Inflammatory macrophage treated with lipopolysaccharide for 1 hour (primary cell): ENCODE measurements around the gene PACRG.

Experiments used
- DNase-seq, 2 donors: peaks; one replicate each; pipeline ENCODE4 v3.0.0-alpha.2; 2020 to 2022

PACRG gene

DNA sequence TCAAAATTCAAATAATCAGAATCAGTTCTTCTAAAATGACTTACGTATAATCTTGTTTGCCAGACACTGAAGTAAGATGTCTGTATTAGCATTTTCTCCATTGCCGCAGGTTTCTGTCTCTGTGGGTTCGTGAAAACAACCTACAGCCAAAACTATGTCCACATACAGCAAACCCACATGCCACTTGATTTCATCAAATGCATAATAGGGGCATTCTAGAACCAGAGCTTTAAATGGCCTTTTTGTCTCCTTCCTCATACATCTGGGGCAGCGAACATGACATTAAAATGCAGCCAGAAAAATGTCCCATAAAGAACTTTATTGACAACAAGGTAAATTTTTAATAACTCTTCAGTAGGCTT, 596.5 kb downstream of the PACRG start:
- no peak for DNase-seq

DNA sequence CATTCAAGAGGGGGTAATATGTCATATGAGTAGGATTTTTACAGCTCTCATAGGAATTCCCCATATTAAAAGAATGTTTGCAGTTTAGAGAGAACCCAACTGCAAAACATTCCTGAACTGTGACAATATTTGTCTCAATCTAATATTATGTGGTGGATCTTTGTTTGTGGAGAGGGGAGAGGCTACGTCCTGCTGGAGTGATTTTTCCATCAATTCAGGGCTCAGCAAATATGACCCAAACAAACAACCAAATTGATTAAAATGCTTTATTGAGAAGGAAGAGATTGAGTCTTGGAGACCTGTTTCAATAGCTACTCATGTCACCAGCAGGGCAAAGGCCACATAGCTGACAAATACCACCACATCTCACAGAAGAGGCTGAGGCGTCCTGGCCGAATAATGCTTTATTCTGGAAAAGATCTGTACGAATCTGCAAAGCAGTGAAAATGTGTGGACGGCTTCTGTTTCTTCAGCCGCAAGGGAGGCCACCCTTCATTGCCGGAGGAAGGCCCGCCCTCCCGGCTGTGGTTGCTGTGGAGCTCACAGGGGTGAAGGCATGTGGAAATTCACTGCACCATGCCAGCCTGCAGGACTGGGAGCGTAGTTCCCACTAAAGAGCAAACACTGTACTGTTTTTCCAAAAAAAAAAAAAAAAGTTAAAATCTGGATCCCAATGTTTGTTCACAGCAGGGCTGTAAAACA, 597.1 kb downstream of the PACRG start:
- DNase-seq, result peak in 1 of 2 donors; percentile 18

DNA sequence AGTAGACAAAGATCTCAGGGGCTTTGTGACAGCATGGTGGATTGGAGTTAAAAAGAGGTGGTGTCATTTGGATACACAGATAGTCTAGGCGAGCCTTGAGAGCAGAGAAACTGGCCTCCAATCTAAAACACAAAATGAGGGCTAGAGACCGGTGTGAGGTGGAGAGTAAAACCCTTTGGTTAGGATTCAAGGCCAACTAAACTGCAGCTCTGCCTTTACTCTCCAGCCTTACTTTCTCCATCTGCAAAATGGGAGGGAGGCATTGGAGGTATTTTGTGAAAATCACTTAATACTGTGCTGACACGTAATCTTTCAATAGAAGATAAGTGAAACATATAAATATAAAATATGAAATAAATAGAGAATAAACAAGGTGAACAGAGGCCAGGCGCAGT, 597.6 kb downstream of the PACRG start:
- DNase-seq, result no peak

DNA sequence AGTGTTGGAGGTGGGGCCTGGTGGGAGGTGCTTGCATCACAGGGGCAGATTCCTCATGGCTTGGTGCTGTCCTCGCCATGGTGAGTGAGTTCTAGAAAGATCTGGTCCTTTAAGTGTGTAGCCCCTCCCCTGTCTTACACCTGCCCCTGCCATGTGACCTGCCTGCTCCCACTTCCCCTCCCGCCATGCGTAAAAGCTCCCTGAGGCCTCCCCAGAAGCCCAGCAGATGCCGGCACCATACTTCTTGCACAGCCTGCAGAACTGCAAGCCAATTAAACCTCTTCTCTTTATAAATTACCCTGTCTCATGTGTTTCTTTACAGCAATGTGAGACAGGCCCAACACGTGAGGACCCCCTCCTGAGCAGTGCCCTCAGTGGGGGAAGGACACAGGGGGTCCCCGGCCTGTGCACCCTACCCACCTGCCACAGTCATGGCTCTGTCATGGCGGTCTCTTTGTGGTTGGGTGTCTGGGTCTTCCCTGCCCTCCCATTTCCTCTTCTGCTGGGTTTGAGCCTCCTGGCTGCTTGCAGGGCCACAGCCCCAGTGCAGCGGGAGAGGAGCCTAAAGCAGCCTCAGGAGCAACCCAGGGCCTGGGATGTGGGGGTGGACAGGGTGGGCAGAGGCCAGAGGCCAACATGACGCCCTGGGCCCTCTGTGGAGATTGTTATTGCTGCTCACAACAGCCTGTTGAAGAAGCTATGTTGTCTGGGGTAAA, 599.5 kb downstream of the PACRG start:
- no peak for DNase-seq

DNA sequence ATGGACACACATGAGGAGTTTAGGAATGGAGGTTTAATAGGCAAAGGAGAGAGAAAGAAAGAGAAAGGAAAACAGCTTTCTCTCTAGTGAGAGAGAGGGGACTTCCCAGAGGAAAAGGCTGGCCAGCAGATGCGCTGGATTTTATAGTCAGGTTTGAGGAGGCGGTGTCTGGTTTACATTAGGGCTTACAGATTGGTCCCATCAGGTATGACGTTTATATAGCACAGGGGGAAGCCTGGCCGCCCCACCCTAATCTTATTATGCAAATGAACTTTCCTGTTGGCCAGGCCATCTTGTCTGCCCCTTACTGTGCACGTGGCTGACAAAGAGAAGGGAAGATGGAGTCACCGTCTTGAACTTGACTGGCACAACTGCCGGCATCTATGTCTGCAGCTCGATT, 600.1 kb downstream of the PACRG start:
- DNase-seq, result no peak

DNA sequence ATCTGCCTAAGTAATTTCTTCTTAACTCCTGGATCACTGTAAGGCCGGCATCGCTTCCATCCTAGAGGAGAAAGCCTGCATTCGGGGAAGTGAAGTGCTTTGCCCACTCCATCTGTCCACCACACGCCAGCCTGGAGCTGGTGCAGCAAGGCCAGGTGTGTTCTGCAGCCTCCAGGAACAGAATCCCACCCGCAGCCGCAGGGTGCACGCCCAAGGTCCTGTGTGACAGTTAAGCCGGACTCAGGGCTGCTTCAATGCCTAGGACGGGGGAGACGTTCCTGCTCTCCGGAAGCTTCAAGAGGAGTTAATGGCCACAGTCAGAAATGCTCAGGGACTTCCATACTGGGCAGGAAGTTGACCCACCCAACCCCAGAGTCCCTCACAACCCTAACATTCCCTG, 600.6 kb downstream of the PACRG start:
- DNase-seq, result no peak

DNA sequence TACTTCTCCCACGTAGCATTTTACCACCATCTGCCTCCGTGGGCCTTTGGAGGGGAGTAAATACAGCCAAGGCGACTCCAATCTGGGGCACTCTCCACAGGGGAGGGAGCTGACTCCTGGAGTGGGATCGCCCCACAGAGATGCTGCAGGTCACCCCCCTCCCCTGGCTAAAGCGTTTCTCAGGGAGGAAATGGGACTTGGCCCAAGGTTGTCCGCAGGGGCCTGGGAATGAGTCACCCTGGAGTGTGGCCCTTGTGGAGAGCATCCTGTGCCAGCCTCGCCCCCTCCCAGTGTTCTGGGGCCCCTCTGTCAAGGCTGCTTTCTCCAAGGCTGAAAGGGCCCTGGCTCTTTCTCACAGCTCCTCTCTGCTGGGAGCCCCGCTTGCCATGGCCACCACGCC, 602.2 kb downstream of the PACRG start:
- no peak for DNase-seq

DNA sequence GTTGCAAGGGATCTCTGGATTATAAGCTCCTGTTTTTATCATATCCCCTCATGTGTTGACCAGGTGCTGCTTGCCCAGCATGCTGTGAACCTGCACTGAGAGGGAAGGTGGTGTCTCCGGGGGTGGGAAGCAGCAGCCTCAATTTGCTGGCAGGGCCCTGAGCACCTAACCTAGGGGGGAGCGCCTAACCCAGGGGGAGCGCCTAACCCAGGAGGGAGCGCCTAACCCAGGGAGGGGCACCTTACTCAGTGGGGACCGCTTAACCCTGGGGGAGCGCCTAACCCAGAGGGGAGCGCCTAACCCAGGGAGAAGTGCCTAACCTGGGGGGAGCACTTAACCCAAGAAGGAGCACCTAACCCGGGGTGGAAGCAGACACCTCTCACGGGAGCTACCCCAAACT, 603.5 kb downstream of the PACRG start:
- DNase-seq, result no peak

DNA sequence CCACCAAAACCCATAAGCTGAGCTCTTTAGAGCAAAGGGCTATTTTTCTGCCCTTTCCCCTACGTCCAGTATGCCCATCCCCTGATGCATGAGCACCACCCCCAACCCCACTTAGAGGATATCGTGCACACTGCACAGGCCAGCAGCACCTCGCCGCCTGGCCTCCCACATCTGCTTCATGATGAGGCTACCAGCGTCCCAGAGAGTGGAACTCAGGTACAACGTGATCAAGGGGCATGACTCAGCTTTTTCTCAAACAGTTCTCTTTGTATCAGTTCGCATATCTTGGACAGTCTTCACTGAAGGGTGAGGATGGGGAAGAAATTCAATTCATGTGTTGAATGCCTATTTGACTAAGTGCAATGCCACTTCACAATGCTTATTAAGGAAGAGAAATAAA, 604.8 kb downstream of the PACRG start:
- no peak for DNase-seq

DNA sequence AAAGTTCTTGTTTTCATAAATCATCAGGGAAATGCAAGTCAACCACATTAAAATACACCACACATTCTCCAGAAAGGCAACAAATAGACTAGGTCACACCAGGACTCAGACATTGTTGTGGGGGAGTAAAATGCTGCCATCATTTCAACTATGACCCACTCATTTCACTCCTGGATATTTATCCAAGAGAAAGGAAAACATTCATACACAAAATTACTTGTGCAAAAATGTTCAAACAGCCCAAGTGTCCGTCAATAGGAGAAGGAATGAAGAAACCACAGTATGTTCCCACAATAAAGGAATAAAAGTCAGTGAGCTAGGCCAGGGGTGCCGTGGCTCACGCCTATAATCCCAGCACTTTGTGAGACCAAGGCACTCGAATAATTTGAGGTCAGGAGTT, 605.3 kb downstream of the PACRG start:
- no peak for DNase-seq

DNA sequence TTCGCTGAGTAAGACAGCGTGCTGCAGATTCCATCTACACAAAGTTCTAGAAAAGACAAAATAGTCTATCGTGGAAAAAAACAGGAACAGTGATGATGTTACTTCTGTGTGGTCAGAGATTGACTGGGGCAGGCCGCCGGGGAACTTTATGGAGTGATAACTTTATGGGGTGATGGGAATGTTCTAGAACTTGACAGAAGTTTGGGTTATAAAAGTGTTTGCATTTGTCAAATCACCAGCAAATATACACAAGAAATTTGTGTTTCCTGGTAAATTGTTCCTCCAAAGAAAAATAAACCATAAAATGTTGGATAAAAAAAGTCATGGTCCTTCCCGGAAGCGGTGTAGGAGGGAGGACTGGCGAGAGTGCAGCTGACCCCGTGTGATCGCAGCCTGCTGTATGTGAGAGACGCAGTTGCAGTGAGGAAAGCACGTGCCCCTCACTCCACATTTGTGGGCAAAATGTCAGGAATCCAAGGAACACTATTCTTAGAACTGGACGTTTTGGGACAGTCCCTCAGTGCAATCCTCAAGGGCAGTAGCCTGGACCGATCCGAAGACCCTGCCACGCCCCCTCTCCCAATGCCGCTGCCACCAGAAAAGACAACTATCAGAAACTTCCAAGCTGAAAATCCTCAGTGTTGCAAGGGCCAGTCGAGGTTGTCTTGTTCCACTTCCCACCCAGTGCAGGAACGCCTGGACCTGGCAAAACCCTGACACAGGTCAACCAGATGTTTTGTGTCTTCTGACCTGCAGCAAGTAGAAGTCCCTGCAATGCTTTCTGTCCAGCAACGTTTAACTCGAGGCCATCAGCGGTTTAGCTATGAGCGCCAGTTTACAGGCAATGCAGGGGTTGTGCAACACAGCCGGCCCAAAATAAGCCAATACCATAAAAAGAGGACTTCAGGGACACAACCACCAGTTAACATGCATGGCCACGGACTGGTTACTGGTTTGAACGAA, 606.2 kb downstream of the PACRG start:
- DNase-seq, result no peak

DNA sequence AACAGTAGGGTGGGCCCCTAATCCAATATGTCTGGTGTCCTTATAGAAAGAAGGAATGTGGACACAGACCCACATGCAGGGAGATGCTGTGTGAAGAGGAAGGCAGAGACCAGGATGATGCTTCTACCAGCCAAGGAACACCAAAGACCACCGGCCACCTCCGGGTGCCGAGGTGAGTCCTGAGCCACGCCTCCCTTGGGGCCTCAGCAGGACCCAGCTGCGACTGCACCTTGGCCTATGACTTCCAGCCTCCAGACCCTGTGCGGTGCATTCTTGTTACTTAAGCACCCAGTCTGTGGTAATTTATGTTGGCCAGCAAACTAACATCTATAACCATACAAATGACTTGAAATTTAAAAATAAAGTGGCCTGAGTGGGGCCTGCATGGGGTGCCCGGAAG, 607.3 kb downstream of the PACRG start:
- DNase-seq, result no peak

DNA sequence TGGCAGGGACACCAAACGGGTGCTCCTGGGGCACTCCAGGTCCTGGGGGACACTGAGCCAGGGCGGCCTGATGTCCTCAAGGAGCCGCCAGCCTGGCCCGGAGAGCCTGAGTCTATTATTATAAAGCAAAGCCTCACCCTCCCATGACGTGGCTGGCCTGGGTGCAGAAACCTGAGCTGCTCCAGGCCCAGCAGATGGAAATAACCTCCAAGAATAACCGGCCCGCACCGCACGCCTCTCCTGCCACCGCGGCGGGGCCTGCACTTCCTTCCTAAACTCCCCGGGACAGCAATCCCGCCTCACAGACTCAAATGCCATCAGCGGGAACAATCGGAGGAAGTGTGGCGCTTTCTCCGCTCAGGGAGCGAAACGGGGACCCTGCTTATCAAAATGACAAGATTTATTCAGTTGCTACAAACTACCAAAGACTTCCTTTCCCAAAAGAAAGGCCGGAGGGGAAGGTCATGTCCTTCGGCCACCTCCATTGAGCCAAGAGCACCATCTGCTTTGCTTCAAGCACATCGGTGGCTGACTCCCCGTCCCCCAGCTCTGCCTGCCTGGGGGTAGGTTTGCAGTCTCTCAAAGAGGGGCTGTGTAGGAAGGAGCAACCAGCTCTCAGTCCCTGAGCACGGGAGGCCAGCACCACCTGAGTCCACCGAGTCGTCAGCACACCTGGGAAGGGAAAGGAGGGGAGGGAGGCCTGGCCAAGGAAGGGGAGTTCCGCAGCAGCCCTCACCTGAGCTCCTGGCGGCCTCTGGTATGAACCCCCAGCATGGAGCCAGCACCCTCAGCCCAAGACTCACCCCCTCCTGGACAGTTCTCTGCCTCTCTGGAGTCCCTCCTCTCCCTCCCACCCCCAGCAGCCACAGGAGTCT, 608.1 kb downstream of the PACRG start:
- DNase-seq, result peak in 1 of 2 donors; percentile 17

DNA sequence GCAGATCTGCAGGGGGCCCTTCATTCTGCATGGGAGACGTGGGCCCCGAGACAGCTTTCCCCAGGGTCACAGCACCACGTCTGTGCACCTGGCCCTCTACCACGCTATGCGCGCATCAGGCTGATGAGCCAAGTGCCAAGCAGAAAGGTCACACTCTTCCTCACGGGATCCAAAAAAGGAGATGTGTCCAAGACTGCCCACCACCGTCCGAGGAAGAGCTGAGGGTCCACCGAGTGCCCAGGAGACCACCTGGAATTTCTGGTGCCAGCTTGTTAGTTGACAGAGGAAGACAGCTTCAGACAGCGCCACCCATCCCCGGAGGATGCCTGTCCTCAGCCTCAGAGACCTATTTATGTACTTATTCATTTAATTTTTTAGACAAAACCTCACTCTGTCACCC, 609.2 kb downstream of the PACRG start:
- no peak for DNase-seq

DNA sequence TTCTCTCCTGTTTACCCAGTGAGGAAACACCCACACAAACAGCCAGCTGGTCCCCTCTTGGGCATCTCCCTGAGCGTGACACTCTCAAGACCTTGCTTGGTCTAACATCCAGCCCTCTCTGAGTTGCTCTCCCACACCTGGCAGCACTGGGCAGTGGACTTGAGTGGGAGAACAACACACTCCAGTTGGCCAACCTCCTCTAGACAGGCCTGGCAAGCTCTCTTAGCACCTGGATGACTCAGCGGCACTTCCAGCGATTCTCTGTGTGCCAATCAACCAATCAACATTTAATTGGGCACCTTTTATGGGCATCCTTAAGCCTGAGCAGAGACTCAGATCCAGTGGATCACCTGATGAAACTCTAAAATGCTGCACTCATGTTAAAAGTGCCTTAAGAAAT, 610.2 kb downstream of the PACRG start:
- DNase-seq, result no peak

DNA sequence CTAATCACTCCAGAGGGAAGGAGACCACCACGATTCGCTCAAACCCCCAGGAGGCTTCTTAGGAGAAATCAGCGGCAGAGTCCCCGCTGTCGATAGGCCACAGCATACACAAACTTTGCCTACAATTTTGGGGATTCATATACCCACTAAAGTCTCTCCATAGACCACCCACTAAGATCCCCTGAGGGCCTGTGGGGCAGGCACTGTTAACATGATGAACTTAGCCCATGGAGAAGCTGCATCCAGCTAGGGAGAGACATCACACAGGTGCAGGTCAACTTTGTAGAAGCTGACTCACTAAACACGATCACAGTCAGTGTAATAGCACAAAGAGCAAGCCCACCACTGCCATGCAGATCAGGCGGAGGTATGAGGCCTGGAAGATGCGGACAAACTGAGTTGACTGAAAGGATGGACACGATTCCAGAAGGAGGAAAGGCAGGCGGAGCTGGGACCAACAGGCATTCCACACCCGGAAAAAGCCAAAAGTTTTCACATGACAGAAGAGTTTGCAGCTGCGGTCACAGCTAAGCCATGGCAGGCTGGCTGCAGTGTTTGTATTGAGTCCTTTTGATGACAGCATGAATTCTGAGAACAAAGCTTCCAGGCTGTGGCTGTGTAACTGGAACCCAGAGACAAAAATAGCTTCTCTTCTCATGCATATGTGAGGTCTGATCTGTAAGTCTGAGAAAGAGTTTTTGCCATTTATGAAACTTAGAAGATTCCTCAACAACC, 611.1 kb downstream of the PACRG start:
- no peak for DNase-seq

DNA sequence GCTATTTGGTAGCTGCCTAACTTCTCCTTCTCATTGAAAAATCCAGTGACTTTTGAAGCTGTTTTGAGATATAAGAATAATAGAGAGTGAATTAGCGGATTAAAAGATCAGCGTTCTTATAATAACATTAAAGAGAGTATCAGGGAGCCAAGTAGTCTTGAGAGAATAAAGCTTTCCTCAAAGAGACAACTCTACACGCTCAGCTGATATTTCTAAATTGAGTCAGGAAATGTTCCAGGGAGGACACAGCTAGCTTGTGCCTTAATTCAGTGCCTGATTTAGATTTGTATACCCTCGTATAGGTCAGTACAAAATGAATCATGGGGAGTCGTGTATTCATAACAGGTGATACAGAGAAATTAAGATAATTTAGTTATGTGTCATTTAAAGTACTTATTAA, 611.7 kb downstream of the PACRG start:
- DNase-seq, result no peak

DNA sequence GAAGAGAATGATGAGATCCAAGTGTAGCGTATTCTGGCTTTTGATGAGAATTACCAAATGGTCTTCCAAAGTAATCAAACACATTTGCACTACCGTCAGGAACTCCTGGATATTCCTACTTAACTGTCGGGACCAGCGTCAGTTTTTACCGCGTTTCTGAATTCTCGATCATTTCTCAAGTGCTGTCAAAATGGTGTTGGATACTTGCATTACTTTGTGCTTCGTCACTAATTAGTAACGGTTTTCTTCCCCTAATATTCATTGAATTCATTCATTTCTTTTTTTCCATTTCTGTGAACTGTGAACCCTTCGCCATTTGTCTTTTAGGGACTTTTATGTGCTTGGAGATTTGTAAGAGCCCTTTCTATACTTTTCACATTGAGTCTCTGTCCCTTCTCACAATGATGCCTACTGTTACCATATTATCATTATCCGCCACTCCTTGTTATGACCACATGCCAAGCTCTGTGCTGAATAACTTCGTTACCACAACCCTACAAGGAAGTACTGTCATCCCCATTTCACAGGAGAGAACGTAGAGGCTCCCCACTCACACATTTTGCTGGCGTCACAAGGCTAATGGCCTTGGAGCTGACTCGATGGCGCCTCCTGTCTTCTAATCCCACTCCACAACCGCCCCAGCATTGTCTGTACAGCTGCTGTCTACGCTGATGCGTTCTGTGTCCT, 612.6 kb downstream of the PACRG start:
- no peak for DNase-seq

DNA sequence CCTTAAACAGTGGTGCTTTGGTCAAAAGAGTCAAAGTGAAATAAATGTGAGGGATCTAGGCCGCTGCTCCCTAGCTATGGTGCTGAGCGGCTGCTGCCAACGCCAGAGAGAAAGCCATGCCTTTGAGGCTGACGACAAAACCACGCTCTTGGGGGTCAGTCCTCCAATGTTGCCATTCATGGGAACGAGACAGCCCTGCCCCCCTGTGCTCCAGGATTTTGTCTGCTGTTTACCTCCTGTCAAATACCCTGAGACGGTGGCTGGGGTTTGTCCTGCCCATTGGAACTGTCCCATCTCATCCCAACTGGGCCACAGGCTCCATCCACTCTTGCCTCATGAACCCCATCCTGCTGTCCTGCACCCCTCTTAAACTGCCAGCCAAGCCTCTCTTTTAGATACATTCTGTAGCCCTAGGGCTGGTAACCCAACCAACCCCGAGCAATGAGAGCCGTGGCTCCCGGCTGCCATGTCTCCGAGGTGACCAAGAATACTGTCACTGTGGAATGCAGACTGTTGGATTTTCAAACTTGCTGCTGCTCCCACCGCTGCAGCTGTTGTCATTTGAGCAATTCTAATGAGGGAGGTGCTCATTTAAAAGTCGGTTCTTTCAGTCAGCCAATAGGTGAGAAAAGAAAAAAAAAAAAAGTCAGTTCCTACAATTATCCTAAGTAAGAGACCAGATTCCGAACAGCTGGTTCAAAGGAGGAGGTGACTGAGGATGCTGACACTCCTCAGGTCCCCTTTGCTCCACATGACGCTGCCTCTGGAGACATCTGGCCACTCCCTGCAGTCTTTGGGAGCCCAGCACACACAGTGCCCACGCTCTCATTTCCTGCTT, 613.7 kb downstream of the PACRG start:
- DNase-seq, result no peak
